CD14-positive monocyte (primary cell): ENCODE measurements around the gene MTCH2. TPM values are rescaled to one million over a fixed set of nuclear protein-coding genes. Genes with fewer than 3 reads are reported as not detected.

ENCODE experiments used
- DNase-seq, 3 donors: peaks; one replicate each; pipeline ENCODE4 v3.0.0-alpha.2; 2011 to 2022
- H2AFZ ChIP-seq: 2 replicates; pipeline ENCODE4 v1.6.0; 2012; ENCODE audit warnings: mild to moderate bottlenecking, low read depth, low read length, inconsistent platforms; ENCODE audit not compliant: insufficient read depth, poor library complexity, severe bottlenecking
- H3K27ac ChIP-seq, 2 donors: 1 replicate in 1 of 2; 2 replicates in 1 of 2; pipeline ENCODE4 v1.5.1; 2012 to 2013; ENCODE audit warnings: low read length in 2 of 2, control low read depth in 1 of 2, inconsistent platforms in 1 of 2, low read depth in 1 of 2, mild to moderate bottlenecking in 1 of 2
- H3K27me3 ChIP-seq, 2 donors: one replicate each; pipeline versions ENCODE4 v1.6.0 to v1.6.1; 2011 to 2013; ENCODE audit warnings: low read length in 2 of 2; ENCODE audit not compliant: control insufficient read depth in 2 of 2, insufficient read depth in 2 of 2
- H3K36me3 ChIP-seq, 2 donors: replicated peaks in 1 of 2; 1 replicate in 1 of 2; 2 replicates in 1 of 2; pipeline versions ENCODE4 v1.5.1 to v1.6.1; 2012 to 2013; ENCODE audit warnings: low read length in 2 of 2, control low read depth in 1 of 2, inconsistent platforms in 1 of 2, mild to moderate bottlenecking in 1 of 2; ENCODE audit not compliant: insufficient read depth in 2 of 2, control insufficient read depth in 1 of 2
- H3K4me1 ChIP-seq, 2 donors: 1 replicate in 1 of 2; 2 replicates in 1 of 2; pipeline versions ENCODE4 v1.5.1 to v1.6.1; 2012 to 2013; ENCODE audit warnings: low read length in 2 of 2, control low read depth in 1 of 2, inconsistent platforms in 1 of 2, mild to moderate bottlenecking in 1 of 2, moderate library complexity in 1 of 2; ENCODE audit not compliant: insufficient read depth in 2 of 2, control insufficient read depth in 1 of 2
- H3K4me2 ChIP-seq: replicated peaks from 2 replicates; pipeline ENCODE3; 2012; ENCODE audit warnings: low read length, moderate library complexity, mild to moderate bottlenecking; ENCODE audit not compliant: poor library complexity, severe bottlenecking; ENCODE audit errors: extremely low read depth
- H3K4me3 ChIP-seq, 3 experiments: fragments of 200-600 bp in 1 of 3; sonication (generic) in 1 of 3; replicated peaks in 1 of 3; 1 replicate in 2 of 3; 2 replicates in 1 of 3; pipeline ENCODE4 v1.5.1; 2011 to 2013; ENCODE audit warnings: low read length in 3 of 3, mild to moderate bottlenecking in 3 of 3, control low read depth in 2 of 3, low read depth in 2 of 3, inconsistent platforms in 1 of 3, moderate library complexity in 1 of 3
- H3K79me2 ChIP-seq: 2 replicates; pipeline ENCODE4 v1.6.0; 2012; ENCODE audit warnings: mild to moderate bottlenecking, control low read depth, inconsistent platforms, low read length, moderate library complexity; ENCODE audit not compliant: insufficient read depth
- H3K9ac ChIP-seq: 2 replicates; pipeline ENCODE4 v1.6.0; 2017; ENCODE audit warnings: low read length, mild to moderate bottlenecking; ENCODE audit not compliant: insufficient read depth, poor library complexity, severe bottlenecking
- H3K9me3 ChIP-seq, 2 donors: replicated peaks in 1 of 2; 1 replicate in 1 of 2; 2 replicates in 1 of 2; pipeline versions ENCODE4 v1.5.1 to v1.6.1; 2012 to 2013; ENCODE audit warnings: low read length in 2 of 2, control low read depth in 1 of 2; ENCODE audit not compliant: control insufficient read depth in 1 of 2, insufficient read depth in 1 of 2
- H4K20me1 ChIP-seq: 2 replicates; pipeline ENCODE4 v1.6.0; 2012; ENCODE audit warnings: mild to moderate bottlenecking, low read length, control low read depth, moderate library complexity; ENCODE audit not compliant: insufficient read depth
- H3K27ac Mint-ChIP-seq, 7 donors: one replicate each; pipeline ENCODE4 v1.8.0; 2020; ENCODE audit warnings: mild to moderate bottlenecking in 7 of 7, mixed read lengths in 7 of 7, moderate library complexity in 6 of 7, inconsistent platforms in 2 of 7
- H3K27me3 Mint-ChIP-seq, 3 donors: one replicate each; pipeline ENCODE4 v1.8.0; 2021 to 2022; ENCODE audit warnings: low read depth in 3 of 3, mild to moderate bottlenecking in 3 of 3, mixed read lengths in 3 of 3, moderate library complexity in 3 of 3, inconsistent platforms in 1 of 3
- H3K36me3 Mint-ChIP-seq, 2 donors: one replicate each; pipeline ENCODE4 v1.8.0; 2020; ENCODE audit warnings: mixed read lengths in 2 of 2, inconsistent platforms in 1 of 2, mild to moderate bottlenecking in 1 of 2
- H3K4me1 Mint-ChIP-seq: one replicate; pipeline ENCODE4 v1.8.0; 2020; ENCODE audit warnings: mild to moderate bottlenecking, mixed read lengths
- H3K4me3 Mint-ChIP-seq, 2 donors: one replicate each; pipeline ENCODE4 v1.8.0; 2020; ENCODE audit warnings: mild to moderate bottlenecking in 2 of 2, mixed read lengths in 2 of 2, moderate library complexity in 1 of 2
- H3K9me3 Mint-ChIP-seq, 7 donors: one replicate each; pipeline ENCODE4 v1.8.0; 2020 to 2022; ENCODE audit warnings: mixed read lengths in 7 of 7, mild to moderate bottlenecking in 6 of 7, moderate library complexity in 6 of 7, inconsistent platforms in 2 of 7
- CTCF ChIP-seq: fragments of 200-600 bp; IDR thresholded peaks from one replicate; pipeline ENCODE4 v1.8.0; 2022; ENCODE audit warnings: antibody characterized with exemption, mild to moderate bottlenecking
- WGBS: methylation state at CpG from one replicate; pipeline ENCODE4 v1.1.5; 2013; ENCODE audit warnings: missing lambda C conversion rate; ENCODE audit not compliant: insufficient coverage; 5-methylcytosine and 5-hydroxymethylcytosine counted together
- intact Hi-C, 2 donors: fragments of 100-400 bp; cut with micrococcal nuclease; formaldehyde crosslinking; loops; one replicate each; pipeline versions ENCODE4 v1.15.0 to v1.15.1; 2023
- polyA plus RNA-seq, 3 donors: library from polyadenylated mRNA; depleted of rRNA in 1 of 3; unstranded in 2 of 3; stranded (reverse) in 1 of 3; fragments of 300-500 nt in 2 of 3; fragments of >200 nt in 1 of 3; fragmentation: Illumina TruSeq in 2 of 3; gene quantifications; 1 replicate in 2 of 3; 2 replicates in 1 of 3; pipeline ENCODE4 v1.2.3, GENCODE V29; 2012 to 2021

MTCH2 gene
- polyA plus RNA-seq, 3 donors: 31.7 to 116 (median 98.0) TPM

GRCh38 chr11:47589118-47589517 lies 53.2 kb downstream of the MTCH2 start:
- intact Hi-C loops: no loop called here
- H3K4me3 Mint-ChIP-seq: no peak overlapping the region
- DNase-seq: no peak
- Histone ChIP-seq H3K4me3 (no peak overlapping the region), H3K36me3 (peaks cover 7 to 12% of the 10 kb centered on the region in 2 donors), H3K79me2 (peaks cover 15% of the 10 kb centered on the region), H3K4me2 (no peak overlapping the region), H3K4me1 (peaks cover 31 to 43% of the 10 kb centered on the region in 2 donors), H2AFZ (no peak overlapping the region), H4K20me1 (no peaks in the 10 kb centered on the region), H3K27ac (no peak overlapping the region), H3K9ac (no peak overlapping the region), H3K9me3 (peaks cover 0 to 6% of the 10 kb centered on the region in 2 donors), H3K27me3 (peaks cover 11 to 18% of the 10 kb centered on the region in 2 donors)
- H3K27ac Mint-ChIP-seq: no peak overlapping the region
- peaks cover 44% of the 10 kb centered on the region for H3K4me1 Mint-ChIP-seq
- no peak for TF ChIP-seq CTCF
- peaks cover 8 to 21% of the 10 kb centered on the region in 2 donors for H3K36me3 Mint-ChIP-seq
- peaks cover 19 to 21% (median 20%) of the 10 kb centered on the region in 3 donors for H3K27me3 Mint-ChIP-seq
- WGBS: 100% methylated on average over 4 of the region's 11 CpGs
- H3K9me3 Mint-ChIP-seq: peaks cover 0 to 7% (median 2%) of the 10 kb centered on the region in 7 donors

- H3K27me3 Mint-ChIP-seq: peaks cover 6 to 10% (median 8%) of the 10 kb centered on the region in 3 donors
- H3K4me2 ChIP-seq: peak overlapping the region; percentile 63
- no peaks in the 10 kb centered on the region for H3K9me3 Mint-ChIP-seq
- H3K27me3 ChIP-seq: peaks cover under 1 to 6% of the 10 kb centered on the region in 2 donors
- H3K9me3 ChIP-seq: no peaks in the 10 kb centered on the region
- peaks cover 35% of the 10 kb centered on the region for H3K4me1 Mint-ChIP-seq
- H2AFZ ChIP-seq: peak overlapping the region; percentile 84
- H3K27ac Mint-ChIP-seq: peak overlapping the region; percentile 40 to 86 (median 79)
- peak overlapping the region; percentile 43 for H3K9ac ChIP-seq
- peak overlapping the region; percentile 56 to 84 for H3K4me3 Mint-ChIP-seq
- TF ChIP-seq CTCF: no peak
- peaks cover 21 to 30% of the 10 kb centered on the region in 2 donors for H3K4me1 ChIP-seq
- peak overlapping the region; percentile 17 to 68 for H3K27ac ChIP-seq
- peaks cover 17 to 34% of the 10 kb centered on the region in 2 donors for H3K36me3 Mint-ChIP-seq
- peaks cover 19 to 25% of the 10 kb centered on the region in 2 donors for H3K36me3 ChIP-seq
- H4K20me1 ChIP-seq: no peaks in the 10 kb centered on the region
- H3K4me3 ChIP-seq: peak overlapping the region in 2 of 3 experiments; percentile 5 to 50
- H3K79me2 ChIP-seq: peaks cover 15% of the 10 kb centered on the region
- intact Hi-C loops: no loop called here
- WGBS: 2% methylated on average over 13 of the region's 14 CpGs
- DNase-seq: peak; percentile 67 to 77 (median 71)
Observed at GRCh38 chr11:47587723-47588326, 54.5 kb downstream of the MTCH2 start.
